K562 (cell line): ENCODE data around the gene LYVE1. TPM values are rescaled to one million over a fixed set of nuclear protein-coding genes. Genes with fewer than 3 reads are reported as not detected.
A peak's percentile ranks its signal among the peaks of the same experiment; 100 is the strongest.

Source experiments
- ATAC-seq: fragments of 200-7000 bp; cut with Tn5 transposase; 3 replicates; pipeline ENCODE4 v1.9.1; 2020; ENCODE audit warnings: moderate library complexity
- Bru-seq: library from RNA; stranded (reverse); fragments of 400-500 nt; gene quantifications from one replicate; lab custom pipeline; 2021; lab: Mats Ljungman, UMichigan
- BruChase-seq, 2 experiments: library from RNA; stranded (reverse); fragments of 400-500 nt; gene quantifications; one replicate each; lab custom pipeline; 2021; lab: Mats Ljungman, UMichigan
- BruUV-seq: library from RNA; stranded (reverse); fragments of 400-500 nt; replicated peaks from 2 replicates; lab custom pipeline; 2021; lab: Mats Ljungman, UMichigan
- CTCF ChIA-PET: fragments of 300-600 bp; formaldehyde crosslinking; extraction: SDS; loops from one replicate; lab custom pipeline; 2021; ENCODE audit warnings: low intra/inter-chr PET ratio; lab: Yijun Ruan, JAX
- POLR2A ChIA-PET: fragments of 300-600, 350-650 bp; sonication (Branson Sonifier 250); formaldehyde crosslinking; extraction: SDS; loops from one replicate; lab custom pipeline; 2021; ENCODE audit warnings: antibody characterized with exemption, inconsistent platforms; lab: Yijun Ruan, JAX
- DNase-seq, 4 experiments: peaks; one replicate each; pipeline versions ENCODE4 v3.0.0 to v3.0.0-alpha.2; 2011 to 2018; ENCODE audit warnings: low spot score in 3 of 4, mixed read lengths in 3 of 4; ENCODE audit errors: extremely low read depth in 1 of 4
- FAIRE-seq: peaks from 2 replicates; lab custom pipeline; 2011; peaks lifted over from hg19 to GRCh38; lab: Jason Lieb, UNC
- H2AFZ ChIP-seq: 2 replicates; pipeline ENCODE4 v1.6.0; 2011; ENCODE audit warnings: low read depth, low read length, control low read depth, inconsistent platforms
- H3K27ac ChIP-seq: fragments of 200-600 bp; 3 replicates; pipeline ENCODE4 v1.8.0; 2011; ENCODE audit warnings: low read depth, mild to moderate bottlenecking, control low read depth, inconsistent platforms, low read length, moderate library complexity, mixed read lengths; ENCODE audit errors: extremely low read depth
- H3K27me3 ChIP-seq, 2 experiments: fragments of 300-600 bp in 1 of 2; 2 replicates in 1 of 2; 3 replicates in 1 of 2; pipeline versions ENCODE4 v1.6.0 to v1.8.0; 2011; ENCODE audit warnings: inconsistent platforms in 2 of 2, low read length in 2 of 2, mild to moderate bottlenecking in 1 of 2, mixed read lengths in 1 of 2, moderate library complexity in 1 of 2; ENCODE audit not compliant: control insufficient read depth in 2 of 2, insufficient read depth in 2 of 2
- H3K36me3 ChIP-seq: fragments of 300-600 bp; 3 replicates; pipeline ENCODE4 v1.8.0; 2011; ENCODE audit warnings: mild to moderate bottlenecking, low read length, inconsistent platforms; ENCODE audit not compliant: control insufficient read depth, insufficient read depth
- H3K4me1 ChIP-seq, 2 experiments: fragments of 200-600 bp in 1 of 2; replicated peaks in 1 of 2; 2 replicates in 1 of 2; 3 replicates in 1 of 2; pipeline versions ENCODE4 v1.5.1 to v1.8.0; 2011; ENCODE audit warnings: inconsistent platforms in 2 of 2, low read length in 2 of 2, mild to moderate bottlenecking in 1 of 2, mixed read lengths in 1 of 2, moderate library complexity in 1 of 2; ENCODE audit not compliant: control insufficient read depth in 2 of 2, insufficient read depth in 2 of 2
- H3K4me2 ChIP-seq: 2 replicates; pipeline ENCODE4 v1.6.1; 2011; ENCODE audit warnings: low read length, control low read depth, inconsistent platforms, mixed read lengths; ENCODE audit not compliant: insufficient read depth
- H3K4me3 ChIP-seq: fragments of 200-600 bp; sonication (generic), shearing (Covaris generic); 2 replicates; pipeline ENCODE4 v1.5.1; 2016; ENCODE audit warnings: control low read depth, inconsistent platforms
- H3K79me2 ChIP-seq: fragments of 200-600 bp; 3 replicates; pipeline ENCODE4 v1.8.0; 2011; ENCODE audit warnings: low read length, inconsistent platforms; ENCODE audit not compliant: control insufficient read depth, insufficient read depth
- H3K9ac ChIP-seq, 2 experiments: 2 replicates each; pipeline versions ENCODE4 v1.6.0 to v1.6.1; 2011; ENCODE audit warnings: low read depth in 2 of 2, low read length in 2 of 2, control low read depth in 1 of 2, inconsistent platforms in 1 of 2, mild to moderate bottlenecking in 1 of 2, mixed read lengths in 1 of 2; ENCODE audit not compliant: insufficient read depth in 1 of 2
- H3K9me1 ChIP-seq: one replicate; pipeline ENCODE4 v1.6.0; 2011; ENCODE audit warnings: inconsistent platforms, mild to moderate bottlenecking, low read length, moderate library complexity; ENCODE audit not compliant: control insufficient read depth, insufficient read depth
- H3K9me3 ChIP-seq: replicated peaks from 2 replicates; pipeline ENCODE4 v1.5.1; 2011; ENCODE audit warnings: low read depth, low read length, inconsistent platforms; ENCODE audit not compliant: control insufficient read depth, insufficient read depth
- H4K20me1 ChIP-seq: replicated peaks from 2 replicates; pipeline ENCODE4 v1.6.1; 2011; ENCODE audit warnings: low read length, inconsistent platforms, mixed read lengths; ENCODE audit not compliant: control insufficient read depth, insufficient read depth
- ATF2 ChIP-seq: sonication (generic); formaldehyde crosslinking; IDR thresholded peaks from 2 replicates; pipeline ENCODE4 v1.8.1; 2022; ENCODE audit warnings: missing genetic modification reagents
- CHD4 ChIP-seq: fragments of 200-600 bp; sonication (generic); IDR thresholded peaks from 3 replicates; pipeline ENCODE4 v1.6.1; 2012; ENCODE audit warnings: low read depth, mild to moderate bottlenecking, mixed read lengths, low read length, inconsistent platforms; ENCODE audit not compliant: insufficient read depth, insufficient replicate concordance, poor library complexity, severe bottlenecking
- GABPB1 ChIP-seq: sonication (generic); formaldehyde crosslinking; IDR thresholded peaks from 2 replicates; pipeline ENCODE4 v1.8.0; 2022; ENCODE audit warnings: mild to moderate bottlenecking, missing genetic modification reagents
- HNRNPLL ChIP-seq: fragments of 200-400 bp; formaldehyde crosslinking; IDR thresholded peaks from 2 replicates; pipeline ENCODE4 v1.6.1; 2017; ENCODE audit warnings: low read length, low read depth, mild to moderate bottlenecking; ENCODE audit not compliant: poor library complexity, severe bottlenecking
- MCM2 ChIP-seq: fragments of 450-650 bp; IDR thresholded peaks from 2 replicates; pipeline ENCODE4 v1.6.1; 2017; ENCODE audit warnings: low read depth, mild to moderate bottlenecking
- MEF2D ChIP-seq: conservative IDR thresholded peaks from 2 replicates; pipeline ENCODE4 v1.6.1; 2016; ENCODE audit warnings: low read depth, missing genetic modification characterization, missing compliant biosample characterization
- PHF8 ChIP-seq: fragments of 200-600 bp; sonication (generic); IDR thresholded peaks from 2 replicates; pipeline ENCODE4 v1.6.1; 2012; ENCODE audit warnings: mixed run types, mild to moderate bottlenecking, inconsistent platforms, low read length, moderate library complexity, borderline replicate concordance
- RUNX1 ChIP-seq: sonication (generic); IDR thresholded peaks from 2 replicates; pipeline ENCODE4 v1.6.1; 2016; ENCODE audit warnings: antibody characterized with exemption, low read depth
- TEAD2 ChIP-seq: fragments of 450-650 bp; IDR thresholded peaks from 2 replicates; pipeline ENCODE4 v1.6.1; 2016; ENCODE audit warnings: missing genetic modification characterization, control low read depth, missing compliant biosample characterization
- THRAP3 ChIP-seq: fragments of 450-650 bp; IDR thresholded peaks from 2 replicates; pipeline ENCODE4 v1.6.1; 2016; ENCODE audit warnings: mild to moderate bottlenecking, inconsistent platforms, borderline replicate concordance
- TSC22D4 ChIP-seq: fragments of 450-650 bp; IDR thresholded peaks from 2 replicates; pipeline ENCODE4 v1.6.1; 2016; ENCODE audit warnings: missing genetic modification characterization, missing biosample characterization, control low read depth
- YY1 ChIP-seq, 3 experiments: IDR thresholded peaks; 2 replicates each; pipeline ENCODE4 v1.6.1; 2011; ENCODE audit warnings: low read length in 2 of 3, mild to moderate bottlenecking in 2 of 3, moderate library complexity in 2 of 3, borderline replicate concordance in 1 of 3, control low read depth in 1 of 3, low read depth in 1 of 3; ENCODE audit not compliant: insufficient read depth in 3 of 3, insufficient replicate concordance in 2 of 3, control insufficient read depth in 1 of 3, insufficient read length in 1 of 3; ENCODE audit errors: extremely low read depth in 1 of 3
- ZBTB49 ChIP-seq: sonication (generic); formaldehyde crosslinking; IDR thresholded peaks from 2 replicates; pipeline ENCODE4 v1.8.0; 2022; ENCODE audit warnings: missing genetic modification reagents, mild to moderate bottlenecking, borderline replicate concordance
- ZNF311 ChIP-seq: fragments of 250-450 bp; sonication (Bioruptor Pico); IDR thresholded peaks from 2 replicates; pipeline ENCODE4 v1.4.0; 2020; ENCODE audit warnings: mild to moderate bottlenecking, moderate library complexity
- WGBS: fragments of 100-300 bp; shearing (Covaris generic); methylation state at CpG from one replicate; pipeline ENCODE4 v1.1.6; 2016; ENCODE audit warnings: low coverage, mixed read lengths; ENCODE audit not compliant: insufficient coverage; ENCODE audit errors: missing lambda C conversion rate; 5-methylcytosine and 5-hydroxymethylcytosine counted together
- in situ Hi-C: fragments of 300-500 bp; cut with MboI; formaldehyde crosslinking; loops from 4 replicates; pipeline ENCODE4 v1.15.0; 2018; ENCODE audit warnings: inconsistent platforms, mixed read lengths
- intact Hi-C: fragments of 100-400 bp; cut with micrococcal nuclease; formaldehyde crosslinking; loops from 2 replicates; pipeline ENCODE4 v1.14.2; 2022
- long read RNA-seq, 3 experiments: library from polyadenylated mRNA in 2 of 3; library from RNA in 1 of 3; unstranded in 2 of 3; stranded (forward) in 1 of 3; transcript quantifications; one replicate each; pipeline ENCODE4 v2.0.0, GENCODE V29; 2019 to 2022
- polyA minus RNA-seq, 3 experiments: library from RNA; depleted of rRNA, polyadenylated mRNA; stranded (reverse); fragments of >200 nt; gene quantifications; 2 replicates each; pipeline ENCODE4 v1.2.3, GENCODE V29; 2011
- polyA plus RNA-seq, 8 experiments: library from polyadenylated mRNA; depleted of rRNA in 4 of 8; stranded (reverse) in 5 of 8; unstranded in 3 of 8; fragments of >200 nt; fragmentation: Nextera tagmentation in 2 of 8; fragmentation: Illumina TruSeq in 1 of 8; extraction: Ambion mirVana in 2 of 8; extraction: Trizol in 1 of 8; gene quantifications; 2 replicates each; pipeline versions ENCODE4 v1.2.1 to v1.2.3, GENCODE V29; 2011 to 2014; ENCODE audit warnings: inconsistent platforms in 1 of 8, missing spikeins in 1 of 8
- total RNA-seq, 7 experiments: library from RNA; depleted of rRNA in 6 of 7; stranded (reverse); fragments of >200 nt in 6 of 7; fragmentation: Illumina TruSeq in 2 of 7; extraction: Trizol in 2 of 7; gene quantifications; 2 replicates each; pipeline versions ENCODE4 v1.2.1 to v1.2.3, GENCODE V29; 2011 to 2021; ENCODE audit warnings: low replicate concordance in 1 of 7

Gene LYVE1
- 0.44 and 1.2 TPM in 2 replicates for total RNA-seq (2011; cell fraction: chromatin; rRNA removed; ENCODE audit: low replicate concordance)
- total RNA-seq (2011; cell fraction: nucleolus; rRNA removed), result 0.66 and 1.0 TPM in 2 replicates
- total RNA-seq (2011; cell fraction: nucleoplasm; rRNA removed), result 0.73 and 1.2 TPM in 2 replicates
- total RNA-seq (2014; rRNA removed) (not detected in 2 replicates), total RNA-seq (2014; rRNA removed; fragmentation: Illumina TruSeq; extraction: Trizol) (0.07 and 0.32 TPM in 2 replicates), total RNA-seq (2015; rRNA removed; fragmentation: Illumina TruSeq; extraction: Trizol) (0.14 and 0.34 TPM in 2 replicates), total RNA-seq (2021) (0.13 and 0.27 TPM in 2 replicates), polyA plus RNA-seq (2011; rRNA removed) (0.42 and 1.1 TPM in 2 replicates), polyA plus RNA-seq (2014; fragmentation: Illumina TruSeq; extraction: Trizol) (0.10 and 0.12 TPM in 2 replicates), polyA plus RNA-seq (2014; fragmentation: Nextera tagmentation; extraction: Ambion mirVana) (under 1 TPM; 0.06 to 0.27 TPM), polyA plus RNA-seq (2014; rRNA removed) (0.05 and 0.13 TPM in 2 replicates), polyA minus RNA-seq (2011; rRNA and poly(A)+ RNA removed) (0.18 and 0.32 TPM in 2 replicates), Bru-seq, nascent RNA (percentile 11 among the genes with signal in this experiment), BruChase-seq, experiment 1, labeled RNA remaining after a 2-hour chase (percentile 8 among the genes with signal in this experiment), BruChase-seq, experiment 2, labeled RNA remaining after a 6-hour chase (not detected)
- 0.06 and 0.85 TPM in 2 replicates for polyA plus RNA-seq (2011; cell fraction: cytosol; rRNA removed)
- polyA plus RNA-seq (2011; cell fraction: nucleus; rRNA removed), result 0.14 and 0.15 TPM in 2 replicates
- 0.29 and 0.34 TPM in 2 replicates for polyA plus RNA-seq (2012)
- 1.3 TPM in 1 of 2 replicates, not detected in the other for polyA minus RNA-seq (2011; cell fraction: cytosol; rRNA and poly(A)+ RNA removed)
- 0.22 and 0.40 TPM in 2 replicates for polyA minus RNA-seq (2011; cell fraction: nucleus; rRNA and poly(A)+ RNA removed)
- long read RNA-seq, experiment 1, result 0 reads
- long read RNA-seq, experiment 2, result 0 reads
- long read RNA-seq, experiment 3, result 0 reads

GRCh38 chr11:10568486-10568941 lies at the start of gene LYVE1:
Gene LYVE1, minus strand, starts transcription at chr11:10568665. Its CDS starts 133 bp downstream, at chr11:10568532.
- no peak; the same call in 2 of the 3 replicates for ATAC-seq
- intact Hi-C loops, result no loop called here
- peak in 1 of 4 experiments; percentile 12 for DNase-seq
- no peaks in the 10 kb centered on the region for H3K79me2 ChIP-seq
- BruUV-seq, result no TSS peak
- no peak for FAIRE-seq
- no peak within 1 kb of the TSS for H3K4me3 ChIP-seq
- H3K27ac ChIP-seq, result no peak within 1 kb of the TSS; the same call in 2 of the 3 replicates
- H2AFZ ChIP-seq, result peak within 1 kb of the TSS; percentile 51
- ChIA-PET POLR2A (interaction anchor here (0.5 to 1.7 kb wide), 4 partner anchors 9 to 1599 kb away, joined by 3 to 6 read pairs (median 6); no protein-coding TSS in a partner anchor), CTCF (no interaction called here)
- H3K4me1 ChIP-seq, result peaks cover 0 to 6% of the 10 kb centered on the region in 2 experiments; a peak in 2 of 5 replicates
- H3K9ac ChIP-seq, result no peak within 1 kb of the TSS; a peak in 1 of 4 replicates
- H3K9me3 ChIP-seq, result no peaks in the 10 kb centered on the region
- H3K4me2 ChIP-seq, result no peak within 1 kb of the TSS
- H3K36me3 ChIP-seq, result no peaks in the 10 kb centered on the region
- no peaks in the 10 kb centered on the region for H4K20me1 ChIP-seq
- no peaks in the 10 kb centered on the region for H3K27me3 ChIP-seq
- 15% methylated on average over 7 of the region's 7 CpGs for WGBS
- in situ Hi-C loops, result no loop called here
- H3K9me1 ChIP-seq, result no peaks in the 10 kb centered on the region
- TF ChIP-seq YY1 (IDR thresholded peaks at IDR 0.05; ENCODE audit: borderline replicate concordance in 1 of 3, control insufficient read depth in 1 of 3, extremely low read depth in 1 of 3, insufficient read depth in 3 of 3, insufficient read length in 1 of 3, insufficient replicate concordance in 2 of 3, low read depth in 1 of 3, low read length in 2 of 3) (no peak), PHF8 (no peak), GABPB1 (no peak), THRAP3 (no peak), ATF2 (no peak), ZNF311 (CRISPR knock-in tag) (no peak), MCM2 (no peak), MEF2D (tag) (no peak), TSC22D4 (no peak), ZBTB49 (CRISPR knock-in tag) (no peak), RUNX1 (no peak), TEAD2 (tag) (no peak), CHD4 (no peak), HNRNPLL (no peak)
